DMS 273 (cell line): ENCODE results near the gene MYLK.
A peak's percentile ranks its signal among the peaks of the same experiment; 100 is the strongest.
"Not testable (repeated sequence)": the region's sequence is repeated elsewhere in the genome, so short reads cannot be mapped to it uniquely, and the experiment has no call there.

ENCODE experiments used
- DNase-seq: peaks from one replicate; lab custom pipeline; 2025; ENCODE audit not compliant: unreplicated experiment; lab: John Stamatoyannopoulos, UW

MYLK gene

DNA sequence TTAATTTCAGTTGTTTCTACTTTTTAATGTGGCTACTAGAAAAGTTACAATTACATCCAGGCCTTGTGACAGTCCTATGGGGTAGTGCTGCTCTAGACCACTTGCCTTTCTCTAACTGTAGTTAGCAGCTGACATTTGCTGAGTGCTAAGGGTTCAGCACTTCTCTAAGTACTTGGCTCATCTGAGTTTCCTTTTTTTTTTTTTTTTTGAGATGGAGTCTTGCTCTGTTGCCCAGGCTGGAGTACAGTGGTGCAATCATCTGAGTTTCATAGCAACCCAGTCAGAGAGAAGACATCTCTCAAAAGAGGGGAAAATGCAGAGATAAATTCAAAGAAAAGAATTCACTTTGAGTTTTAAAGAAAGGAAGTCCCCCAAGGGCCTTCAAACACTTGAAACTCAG, 130.8 kb downstream of the MYLK start:
- no peak for DNase-seq

DNA sequence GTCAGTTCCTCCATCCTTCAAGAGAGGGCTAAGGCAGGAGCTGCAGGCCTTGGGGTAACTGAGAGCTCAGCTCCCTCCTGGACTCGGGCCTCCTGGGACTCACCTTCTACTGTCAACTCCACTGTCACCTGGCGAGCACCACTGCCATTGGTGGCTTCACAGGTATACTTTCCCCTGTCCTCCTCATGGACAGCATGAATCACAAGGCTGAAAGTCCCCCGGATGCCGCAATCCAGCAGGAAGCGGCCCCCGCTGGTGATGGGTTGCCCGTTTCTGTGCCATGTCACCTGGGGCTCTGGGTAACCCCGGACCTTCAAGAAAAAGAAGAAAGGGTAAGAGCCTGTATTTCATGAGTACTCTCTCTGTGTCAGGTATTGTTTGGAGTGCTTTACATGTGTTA, 131.9 kb downstream of the MYLK start:
- no peak for DNase-seq

DNA sequence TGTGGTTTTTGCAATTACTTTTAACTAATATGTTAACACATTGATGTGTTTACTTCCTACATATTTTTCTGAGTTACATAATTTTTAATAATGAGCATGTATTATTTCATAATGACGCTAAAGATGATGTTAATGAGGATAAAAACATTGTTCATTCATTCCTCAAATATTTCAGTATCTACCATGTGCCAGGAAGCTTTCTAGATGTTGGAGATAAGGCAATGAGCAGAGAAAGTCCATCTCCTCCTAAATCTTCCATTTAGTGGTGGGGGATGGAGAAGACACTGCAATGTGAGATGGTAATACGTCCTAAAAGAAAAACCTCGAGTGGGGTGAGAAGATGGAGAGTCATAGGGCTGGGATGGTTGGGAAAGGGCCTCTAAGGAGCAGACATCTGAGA, 132.7 kb downstream of the MYLK start:
- no peak for DNase-seq

GRCh38 chr3:123750659-123751420, 133.3 kb downstream of the MYLK start:
- DNase-seq: no peak

GRCh38 chr3:123750209-123750608, 133.9 kb downstream of the MYLK start:
- DNase-seq: no peak

DNA sequence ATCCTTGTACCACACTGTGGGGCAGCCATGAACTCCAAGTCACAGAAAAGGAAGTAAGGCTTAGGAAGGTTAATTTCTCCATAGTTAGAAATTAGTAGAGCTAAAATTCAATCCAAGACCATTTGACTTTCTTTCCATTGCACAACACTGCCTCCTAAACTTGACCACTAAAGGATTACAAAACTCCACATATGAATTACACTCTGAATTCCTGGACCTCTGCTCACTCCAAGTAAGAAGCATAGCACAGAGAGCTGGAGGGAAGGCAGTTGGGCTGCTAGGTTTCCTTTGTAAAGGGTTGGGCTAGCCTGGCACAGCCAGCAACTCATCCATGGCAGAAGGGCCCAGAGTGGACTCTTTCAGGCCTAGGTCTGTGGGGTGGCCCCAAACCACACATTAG, 134.4 kb downstream of the MYLK start:
- no peak for DNase-seq

DNA sequence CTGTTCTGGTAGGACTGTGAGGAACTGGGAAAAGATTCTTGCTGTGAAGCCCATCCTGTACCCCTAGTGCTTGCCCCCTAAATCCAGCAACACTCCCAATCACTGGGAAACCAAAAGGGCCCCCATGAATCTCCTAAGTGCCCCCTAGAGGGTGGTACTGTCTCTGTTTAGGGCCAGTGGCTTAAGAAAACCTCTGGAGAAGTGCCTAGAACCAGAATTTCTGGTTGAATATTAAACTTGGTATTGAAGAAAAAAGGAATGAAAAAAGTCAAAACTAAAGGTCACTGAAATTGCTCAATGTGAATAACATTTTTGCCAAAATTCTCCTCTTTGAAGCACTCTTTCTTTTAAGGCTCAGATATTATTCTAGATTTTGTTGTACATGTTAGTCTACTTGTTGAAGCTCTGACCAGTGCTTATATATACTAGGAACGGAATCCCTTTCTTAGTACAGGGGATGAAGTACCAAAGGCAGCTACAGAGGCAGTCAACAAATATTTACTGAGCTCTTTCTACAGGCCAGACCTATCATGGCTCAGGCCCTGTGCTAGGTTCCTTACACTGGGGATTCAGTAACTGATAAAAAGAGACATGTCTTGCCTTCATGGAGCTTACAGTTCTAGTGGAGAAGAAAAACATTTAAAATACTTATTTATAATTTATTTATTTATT, 138.8 kb downstream of the MYLK start:
- peak; percentile 57 for DNase-seq

GRCh38 chr3:123744064-123744463, 140.1 kb downstream of the MYLK start:
- no peak for DNase-seq

DNA sequence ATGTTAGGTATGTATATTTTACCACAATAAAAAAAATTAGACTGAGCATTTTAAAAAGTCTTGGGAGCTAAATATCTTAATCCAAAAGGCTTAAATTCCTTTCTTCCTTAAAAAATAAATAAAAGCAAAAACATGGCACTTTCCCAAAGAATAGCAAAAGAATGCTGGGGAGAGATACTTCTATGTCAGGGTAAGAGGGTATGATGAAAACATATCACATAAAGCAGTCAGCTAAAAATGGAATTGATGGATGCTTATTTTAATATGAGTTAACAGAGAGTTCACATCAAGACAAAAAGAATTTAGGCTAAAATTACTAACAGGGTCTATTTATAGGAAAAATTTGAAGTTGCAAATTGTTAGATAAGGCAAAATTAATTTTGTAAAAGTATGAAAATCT, 141.0 kb downstream of the MYLK start:
- no peak for DNase-seq

DNA sequence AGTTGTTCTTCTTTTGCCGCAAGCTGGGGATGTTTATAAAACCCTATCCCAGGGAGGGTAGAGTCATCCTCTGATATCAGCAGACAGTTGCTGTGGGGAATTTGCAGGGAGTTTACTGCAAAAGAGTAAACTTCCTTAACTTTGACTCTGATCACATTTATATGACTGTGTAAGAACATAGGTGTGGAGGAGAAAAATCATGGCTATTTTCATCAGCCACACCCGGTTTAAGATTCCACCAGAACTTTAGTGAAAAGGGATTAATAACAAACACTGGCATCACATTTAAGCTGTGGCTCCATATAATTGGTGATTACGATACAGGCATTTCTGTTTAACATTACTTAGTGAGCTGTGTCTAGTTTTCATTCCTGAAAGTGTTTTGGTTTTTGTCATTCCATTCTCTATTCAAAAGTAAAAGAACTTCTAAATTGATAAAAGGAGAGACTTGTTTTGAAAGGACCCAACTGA, 143.1 kb downstream of the MYLK start:
- DNase-seq: no peak

DNA sequence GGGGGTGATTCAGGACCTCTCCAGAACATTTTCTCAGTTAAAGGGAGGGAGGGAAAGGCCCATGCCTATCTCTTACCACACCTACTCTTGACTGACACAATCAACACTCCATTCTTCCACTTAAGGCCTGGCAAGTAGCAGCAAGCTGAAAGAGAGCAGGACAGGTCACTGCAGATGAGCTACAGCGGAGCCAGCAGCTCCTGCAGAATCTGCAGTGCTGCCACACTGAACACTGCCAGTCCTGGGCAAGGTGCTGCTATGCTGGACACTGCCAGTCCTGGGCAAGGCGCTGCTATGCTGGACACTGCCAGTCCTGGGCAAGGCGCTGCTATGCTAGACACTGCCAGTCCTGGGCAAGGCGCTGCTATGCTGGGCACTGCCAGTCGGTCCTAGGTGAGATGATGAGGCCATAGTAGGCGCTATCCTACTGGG, 143.7 kb downstream of the MYLK start:
- DNase-seq: no peak

- no peak for DNase-seq
Observed at GRCh38 chr3:123739754-123740153, 144.4 kb downstream of the MYLK start.

GRCh38 chr3:123739106-123739505, 145.0 kb downstream of the MYLK start:
- no peak for DNase-seq

DNA sequence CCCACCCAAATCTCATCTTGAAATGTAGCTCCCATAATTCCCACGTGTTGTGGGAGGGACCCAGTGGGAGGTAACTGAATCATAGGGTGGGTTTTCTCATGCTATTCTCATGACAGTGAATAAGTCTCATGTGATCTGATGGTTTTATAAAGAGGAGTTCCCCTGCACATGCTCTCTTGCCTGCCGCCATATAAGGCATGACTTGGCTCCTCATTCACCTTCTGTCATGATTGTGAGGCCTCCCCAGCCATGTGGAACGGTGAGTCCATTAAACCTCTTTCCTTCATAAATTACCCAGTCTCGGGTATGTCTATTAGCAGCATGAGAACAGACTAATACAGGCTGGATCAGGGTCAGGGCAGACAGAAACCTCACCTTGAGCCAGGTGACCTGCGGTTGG, 145.6 kb downstream of the MYLK start:
- not testable (repeated sequence) for DNase-seq

GRCh38 chr3:123737168-123737567, 147.0 kb downstream of the MYLK start:
- DNase-seq: no peak

DNA sequence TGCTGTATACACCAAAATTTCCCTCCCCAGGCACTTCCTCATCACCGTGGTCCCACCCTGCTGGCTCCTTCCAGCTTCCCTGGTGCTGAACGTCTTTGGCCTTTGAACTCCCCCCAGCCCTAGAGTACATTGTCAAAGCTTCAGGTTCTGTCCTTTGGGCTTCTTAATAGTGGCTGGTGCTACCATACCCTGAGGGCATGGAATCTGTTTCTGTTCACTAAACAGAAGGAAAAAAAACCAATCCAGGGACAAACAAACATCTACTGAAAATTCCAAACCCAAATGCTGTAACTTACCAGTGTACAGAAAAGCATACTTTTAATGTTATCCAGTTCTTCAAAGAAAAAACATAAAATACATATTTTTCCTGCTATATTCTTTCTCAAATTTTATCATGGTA, 148.7 kb downstream of the MYLK start:
- no peak for DNase-seq

DNA sequence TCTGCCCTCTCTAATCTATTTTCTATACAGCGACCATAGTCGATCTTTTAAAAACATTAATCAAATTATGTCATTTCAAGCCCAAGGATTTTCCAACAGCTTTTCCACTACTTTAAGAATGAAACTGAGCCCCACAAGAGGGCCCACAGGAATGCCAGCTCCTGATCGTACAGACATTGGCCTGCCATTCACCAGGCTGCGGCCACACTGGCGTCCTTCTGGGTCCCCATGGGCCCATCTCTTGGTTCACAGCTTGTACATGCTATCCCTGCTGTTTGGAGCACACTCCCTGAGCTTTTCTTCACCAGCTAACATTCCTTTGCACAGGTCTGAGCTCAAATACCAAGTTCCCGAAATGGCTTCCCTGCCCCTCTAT, 149.6 kb downstream of the MYLK start:
- DNase-seq: no peak

DNA sequence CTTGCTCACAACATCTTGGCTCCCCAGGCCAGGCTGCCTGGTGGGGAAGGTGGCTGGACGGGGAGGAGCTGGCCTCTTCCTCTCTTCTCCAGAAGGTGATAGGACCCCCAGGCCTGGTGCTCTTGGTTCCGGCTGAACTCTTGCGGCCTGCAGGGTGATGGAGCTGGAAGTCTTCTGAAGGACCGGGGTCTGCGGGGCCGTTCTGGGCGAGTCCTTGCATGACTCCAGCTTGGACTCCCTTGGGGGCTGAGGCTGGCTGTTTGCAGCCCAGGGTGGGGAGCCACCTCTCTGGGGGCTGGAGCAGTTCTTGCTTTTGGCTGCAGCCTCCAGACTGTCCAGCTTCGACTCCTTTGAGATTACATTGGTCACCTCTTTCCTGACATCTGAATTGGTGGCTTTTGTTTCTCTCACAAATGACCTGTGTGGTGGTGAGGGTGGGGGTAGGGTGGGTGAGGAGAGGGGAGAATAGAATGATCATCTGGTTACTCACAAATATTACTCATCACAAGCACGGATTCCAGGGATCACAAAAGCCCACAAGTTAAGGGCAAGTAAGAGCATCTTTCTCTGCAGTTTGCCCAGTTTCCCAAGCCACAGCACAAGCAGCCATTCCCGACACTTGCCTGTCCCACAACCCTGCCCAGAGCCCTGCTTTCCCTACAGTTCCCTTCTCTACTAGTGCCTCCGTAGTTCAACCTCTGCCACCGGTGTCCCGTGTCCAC, 150.2 kb downstream of the MYLK start:
- DNase-seq: no peak

DNA sequence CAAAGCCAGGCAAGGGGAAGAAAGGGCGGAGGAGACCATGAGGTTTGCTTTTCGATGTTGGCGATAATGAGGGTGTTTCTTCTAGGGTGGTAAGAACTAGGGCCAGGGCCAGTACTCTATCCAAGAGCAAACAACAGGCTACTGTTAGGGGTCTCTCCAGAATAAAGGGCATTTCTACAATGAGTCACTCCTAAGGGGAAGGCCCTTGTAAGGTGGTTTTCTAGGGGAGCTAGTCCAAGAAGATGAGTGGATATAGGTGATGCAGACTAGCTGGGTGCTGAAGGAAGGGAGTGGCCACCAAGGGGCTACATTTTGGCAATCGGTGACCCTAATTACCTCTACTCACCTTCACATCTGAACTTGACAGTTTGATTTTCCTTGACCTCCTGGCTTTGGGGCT, 150.8 kb downstream of the MYLK start:
- no peak for DNase-seq

DNA sequence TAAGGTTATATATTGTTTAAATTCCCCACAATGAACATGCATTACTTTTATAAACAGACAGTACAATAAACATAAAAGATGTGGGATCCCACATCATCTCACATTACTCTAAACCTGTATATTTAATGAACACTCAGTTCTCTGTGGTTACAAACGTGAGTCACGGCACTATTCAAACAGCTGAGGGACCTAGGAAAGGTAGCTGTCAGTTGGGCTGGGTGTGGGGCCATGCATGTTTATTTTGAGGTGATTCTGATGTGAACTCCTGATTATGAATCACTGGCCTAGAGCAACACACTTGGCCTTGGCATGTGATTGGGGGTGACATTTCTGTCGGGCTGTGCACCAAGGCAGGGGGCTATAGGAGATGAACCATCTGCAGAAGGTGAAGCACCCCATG, 151.7 kb downstream of the MYLK start:
- DNase-seq: no peak

- no peak for DNase-seq
Observed at GRCh38 chr3:123730829-123731228, 153.3 kb downstream of the MYLK start.

- no peak for DNase-seq
Observed at GRCh38 chr3:123728991-123729390, 155.1 kb downstream of the MYLK start.
